Measurements from ENCODE around the gene CIB2.

CIB2 gene

GRCh38 chr15:78085928-78086327 is 45.3 kb downstream of the CIB2 start:
- TF ChIP-seq CTCF (IDR thresholded peaks at IDR 0.05; ENCODE audit: low read depth, low read length), result no peak
- peak; percentile 85 for DNase-seq (ENCODE audit: low read depth in 2 of 2)
- H3K4me3 ChIP-seq (replicated peaks in 1 of 2; ENCODE audit: low read depth in 2 of 2, low read length in 2 of 2), result no peak overlapping the region

GRCh38 chr15:78084449-78084750 is 46.8 kb downstream of the CIB2 start:
- DNase-seq (ENCODE audit: low read depth in 2 of 2), result no peak
- H3K4me3 ChIP-seq (replicated peaks in 1 of 2; ENCODE audit: low read depth in 2 of 2, low read length in 2 of 2), result no peak overlapping the region
- no peak for TF ChIP-seq CTCF (IDR thresholded peaks at IDR 0.05; ENCODE audit: low read depth, low read length)

- no peak for TF ChIP-seq CTCF (IDR thresholded peaks at IDR 0.05; ENCODE audit: low read depth, low read length)
- DNase-seq (ENCODE audit: low read depth in 2 of 2), result no peak
- H3K4me3 ChIP-seq (replicated peaks in 1 of 2; ENCODE audit: low read depth in 2 of 2, low read length in 2 of 2), result no peak overlapping the region
These were observed 47.4 kb downstream of the CIB2 start for GRCh38 chr15:78083687-78084448.

GRCh38 chr15:78083186-78083585 is 48.1 kb downstream of the CIB2 start:
- DNase-seq (ENCODE audit: low read depth in 2 of 2), result no peak
- no peak for TF ChIP-seq CTCF (IDR thresholded peaks at IDR 0.05; ENCODE audit: low read depth, low read length)

GRCh38 chr15:78082743-78083110 is 48.5 kb downstream of the CIB2 start:
- TF ChIP-seq CTCF (IDR thresholded peaks at IDR 0.05; ENCODE audit: low read depth, low read length), result no peak
- no peak for DNase-seq (ENCODE audit: low read depth in 2 of 2)
- H3K4me3 ChIP-seq (replicated peaks in 1 of 2; ENCODE audit: low read depth in 2 of 2, low read length in 2 of 2), result no peak overlapping the region

More at GRCh38 chr15:78083186-78083585, 48.1 kb downstream of the CIB2 start:
- no peak overlapping the region for H3K4me3 ChIP-seq (replicated peaks in 1 of 2; ENCODE audit: low read depth in 2 of 2, low read length in 2 of 2)

GRCh38 chr15:78082106-78082742 is 49.0 kb downstream of the CIB2 start:
- H3K4me3 ChIP-seq (replicated peaks in 1 of 2; ENCODE audit: low read depth in 2 of 2, low read length in 2 of 2), result no peak overlapping the region
- DNase-seq (ENCODE audit: low read depth in 2 of 2), result peak in 1 of 2 donors; percentile 60
- no peak for TF ChIP-seq CTCF (IDR thresholded peaks at IDR 0.05; ENCODE audit: low read depth, low read length)

Measured in cardiac fibroblast (primary cell).